Glutamatergic neuron (in vitro differentiated cells): ENCODE data around the gene PTK7. TPM values are rescaled to one million over a fixed set of nuclear protein-coding genes. Genes with fewer than 3 reads are reported as not detected.
A peak's percentile ranks its signal among the peaks of the same experiment; 100 is the strongest.

Source experiments
- DNase-seq: peaks from one replicate; pipeline ENCODE4 v3.0.0; 2022
- H3K27ac Mint-ChIP-seq: one replicate; pipeline ENCODE4 v1.8.0; 2020; ENCODE audit warnings: mild to moderate bottlenecking, mixed read lengths, inconsistent platforms; ENCODE audit not compliant: unreplicated experiment
- H3K27me3 Mint-ChIP-seq: one replicate; pipeline ENCODE4 v1.8.0; 2020; ENCODE audit warnings: mild to moderate bottlenecking, moderate library complexity, mixed read lengths, inconsistent platforms; ENCODE audit not compliant: unreplicated experiment
- H3K36me3 Mint-ChIP-seq: one replicate; pipeline ENCODE4 v1.8.0; 2020; ENCODE audit warnings: mild to moderate bottlenecking, mixed read lengths, inconsistent platforms; ENCODE audit not compliant: unreplicated experiment
- H3K4me1 Mint-ChIP-seq: one replicate; pipeline ENCODE4 v1.8.0; 2020; ENCODE audit warnings: mild to moderate bottlenecking, low read depth, mixed read lengths, inconsistent platforms; ENCODE audit not compliant: unreplicated experiment
- H3K4me3 Mint-ChIP-seq: one replicate; pipeline ENCODE4 v1.8.0; 2020; ENCODE audit warnings: mild to moderate bottlenecking, mixed read lengths, inconsistent platforms; ENCODE audit not compliant: unreplicated experiment
- H3K9me3 Mint-ChIP-seq: one replicate; pipeline ENCODE4 v1.8.0; 2020; ENCODE audit warnings: mild to moderate bottlenecking, moderate library complexity, mixed read lengths, inconsistent platforms; ENCODE audit not compliant: unreplicated experiment
- total RNA-seq: library from RNA; stranded (reverse); fragmentation: NEBNext Ultra II Directional; extraction: Animal tissue kit (Norgen Biotek cat#: 25700); gene quantifications from one replicate; pipeline ENCODE4 v1.2.1, GENCODE V29; 2021; ENCODE audit not compliant: unreplicated experiment
- TF ChIP-seq, protein P1 (sequence below): fragments of 200-600 bp; sonication (generic); IDR thresholded peaks from one replicate; pipeline ENCODE4 v1.5.0; 2021; ENCODE audit not compliant: partially characterized antibody, unreplicated experiment

Gene PTK7
- total RNA-seq, 1 donor from 2014 or later: 166 TPM

DNA sequence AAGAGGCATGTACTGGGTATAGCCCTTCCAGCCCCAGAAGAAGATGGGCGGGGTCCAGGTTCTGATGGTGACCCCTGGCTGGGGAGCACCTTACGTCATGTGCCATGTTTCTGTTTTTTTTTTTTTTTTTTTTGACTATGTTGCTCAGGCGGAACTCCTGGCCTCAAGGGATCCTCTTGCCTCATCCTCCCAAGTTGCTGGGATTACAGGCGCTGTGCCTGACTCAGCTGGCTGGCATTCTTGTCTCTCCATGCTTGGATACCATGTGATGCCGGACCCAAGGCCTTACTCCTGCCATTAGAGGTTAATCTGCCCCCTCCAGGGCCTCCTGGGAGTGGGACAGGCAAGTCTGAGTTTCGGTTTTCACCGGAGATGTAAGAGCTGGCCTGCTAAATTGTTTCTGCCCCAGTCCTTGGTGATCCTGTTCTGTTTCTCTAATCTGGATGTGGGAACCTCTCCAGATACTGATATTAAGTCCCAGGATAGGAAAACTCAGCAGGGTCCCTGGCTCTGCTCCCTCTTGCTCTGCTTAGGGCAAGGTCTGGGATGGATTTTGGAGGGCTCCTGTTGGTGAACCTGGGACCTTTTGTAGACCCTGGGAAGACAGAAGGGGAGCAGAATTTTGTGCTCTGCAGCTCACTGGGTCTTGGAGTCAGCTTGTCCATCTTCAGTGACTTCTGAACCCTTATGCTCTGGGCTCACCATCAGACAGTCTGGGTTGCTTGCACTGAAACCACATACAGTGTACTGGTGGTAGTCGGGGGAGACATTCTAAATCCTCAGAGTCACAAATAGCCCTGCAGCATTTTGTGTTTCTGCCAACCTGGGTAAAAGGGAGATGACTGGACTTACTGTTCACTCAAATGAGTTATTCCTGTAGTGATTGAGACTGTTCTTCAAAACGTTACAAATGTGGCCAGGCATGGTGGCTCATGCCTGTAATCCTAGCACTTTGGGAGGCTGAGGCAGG lies 45.1 kb downstream of the PTK7 start:
- peak; percentile 36 for DNase-seq
- peak overlapping the region; percentile 70 for H3K4me3 Mint-ChIP-seq
- H3K4me1 Mint-ChIP-seq: peaks cover 54% of the 10 kb centered on the region
- H3K27me3 Mint-ChIP-seq: peaks cover 20% of the 10 kb centered on the region
- H3K9me3 Mint-ChIP-seq: peaks cover 27% of the 10 kb centered on the region
- H3K36me3 Mint-ChIP-seq: no peaks in the 10 kb centered on the region
- TF ChIP-seq, protein P1, sequence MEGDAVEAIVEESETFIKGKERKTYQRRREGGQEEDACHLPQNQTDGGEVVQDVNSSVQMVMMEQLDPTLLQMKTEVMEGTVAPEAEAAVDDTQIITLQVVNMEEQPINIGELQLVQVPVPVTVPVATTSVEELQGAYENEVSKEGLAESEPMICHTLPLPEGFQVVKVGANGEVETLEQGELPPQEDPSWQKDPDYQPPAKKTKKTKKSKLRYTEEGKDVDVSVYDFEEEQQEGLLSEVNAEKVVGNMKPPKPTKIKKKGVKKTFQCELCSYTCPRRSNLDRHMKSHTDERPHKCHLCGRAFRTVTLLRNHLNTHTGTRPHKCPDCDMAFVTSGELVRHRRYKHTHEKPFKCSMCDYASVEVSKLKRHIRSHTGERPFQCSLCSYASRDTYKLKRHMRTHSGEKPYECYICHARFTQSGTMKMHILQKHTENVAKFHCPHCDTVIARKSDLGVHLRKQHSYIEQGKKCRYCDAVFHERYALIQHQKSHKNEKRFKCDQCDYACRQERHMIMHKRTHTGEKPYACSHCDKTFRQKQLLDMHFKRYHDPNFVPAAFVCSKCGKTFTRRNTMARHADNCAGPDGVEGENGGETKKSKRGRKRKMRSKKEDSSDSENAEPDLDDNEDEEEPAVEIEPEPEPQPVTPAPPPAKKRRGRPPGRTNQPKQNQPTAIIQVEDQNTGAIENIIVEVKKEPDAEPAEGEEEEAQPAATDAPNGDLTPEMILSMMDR: no peak
- peak overlapping the region; percentile 91 for H3K27ac Mint-ChIP-seq

- peaks cover 24% of the 10 kb centered on the region for H3K9me3 Mint-ChIP-seq
- TF ChIP-seq, protein P1: no peak
- H3K27me3 Mint-ChIP-seq: peaks cover 17% of the 10 kb centered on the region
- peak overlapping the region; percentile 55 for H3K4me3 Mint-ChIP-seq
- peaks cover 52% of the 10 kb centered on the region for H3K4me1 Mint-ChIP-seq
- H3K36me3 Mint-ChIP-seq: no peaks in the 10 kb centered on the region
- DNase-seq: no peak
- H3K27ac Mint-ChIP-seq: peak overlapping the region; percentile 91
These were observed 46.0 kb downstream of the PTK7 start for GRCh38 chr6:43122146-43122545.

- no peaks in the 10 kb centered on the region for H3K36me3 Mint-ChIP-seq
- H3K27me3 Mint-ChIP-seq: peaks cover 18% of the 10 kb centered on the region
- peak overlapping the region; percentile 99 for H3K27ac Mint-ChIP-seq
- DNase-seq: peak; percentile 78
- H3K9me3 Mint-ChIP-seq: peaks cover 21% of the 10 kb centered on the region
- H3K4me1 Mint-ChIP-seq: peaks cover 48% of the 10 kb centered on the region
- H3K4me3 Mint-ChIP-seq: peak overlapping the region; percentile 73
- TF ChIP-seq, protein P1: no peak
These were observed 47.6 kb downstream of the PTK7 start for GRCh38 chr6:43123461-43124314.

- no peak for DNase-seq
- Mint-ChIP-seq H3K27me3 (peaks cover 17% of the 10 kb centered on the region), H3K4me3 (no peak overlapping the region), H3K4me1 (peaks cover 44% of the 10 kb centered on the region), H3K27ac (peak overlapping the region; percentile 99), H3K9me3 (peaks cover 19% of the 10 kb centered on the region), H3K36me3 (no peaks in the 10 kb centered on the region)
- TF ChIP-seq, protein P1: no peak
These were observed 48.4 kb downstream of the PTK7 start for GRCh38 chr6:43124481-43124880.
